AG10803 (cell line): ENCODE results near the gene TMEM117.
"Not testable (repeated sequence)": the region's sequence is repeated elsewhere in the genome, so short reads cannot be mapped to it uniquely, and the experiment has no call there.

Source experiments
- DNase-seq: peaks from one replicate; pipeline ENCODE4 v3.0.0; 2010; ENCODE audit warnings: low read depth
- H3K4me3 ChIP-seq: 2 replicates; pipeline ENCODE4 v1.5.1; 2011; ENCODE audit warnings: mild to moderate bottlenecking, low read length, control low read depth
- TF ChIP-seq, protein P1 (sequence below): conservative IDR thresholded peaks from 2 replicates; pipeline ENCODE4 v1.5.1; 2011; ENCODE audit warnings: mild to moderate bottlenecking, low read length, control low read depth, inconsistent platforms

The TMEM117 gene

GRCh38 chr12:44021471-44021971 is 185.6 kb downstream of the TMEM117 start:
- DNase-seq, result no peak
- TF ChIP-seq, protein P1, sequence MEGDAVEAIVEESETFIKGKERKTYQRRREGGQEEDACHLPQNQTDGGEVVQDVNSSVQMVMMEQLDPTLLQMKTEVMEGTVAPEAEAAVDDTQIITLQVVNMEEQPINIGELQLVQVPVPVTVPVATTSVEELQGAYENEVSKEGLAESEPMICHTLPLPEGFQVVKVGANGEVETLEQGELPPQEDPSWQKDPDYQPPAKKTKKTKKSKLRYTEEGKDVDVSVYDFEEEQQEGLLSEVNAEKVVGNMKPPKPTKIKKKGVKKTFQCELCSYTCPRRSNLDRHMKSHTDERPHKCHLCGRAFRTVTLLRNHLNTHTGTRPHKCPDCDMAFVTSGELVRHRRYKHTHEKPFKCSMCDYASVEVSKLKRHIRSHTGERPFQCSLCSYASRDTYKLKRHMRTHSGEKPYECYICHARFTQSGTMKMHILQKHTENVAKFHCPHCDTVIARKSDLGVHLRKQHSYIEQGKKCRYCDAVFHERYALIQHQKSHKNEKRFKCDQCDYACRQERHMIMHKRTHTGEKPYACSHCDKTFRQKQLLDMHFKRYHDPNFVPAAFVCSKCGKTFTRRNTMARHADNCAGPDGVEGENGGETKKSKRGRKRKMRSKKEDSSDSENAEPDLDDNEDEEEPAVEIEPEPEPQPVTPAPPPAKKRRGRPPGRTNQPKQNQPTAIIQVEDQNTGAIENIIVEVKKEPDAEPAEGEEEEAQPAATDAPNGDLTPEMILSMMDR, result no peak
- H3K4me3 ChIP-seq, result no peak overlapping the region

- no peak for DNase-seq
- TF ChIP-seq, protein P1, result no peak
- no peak overlapping the region for H3K4me3 ChIP-seq
Measured at GRCh38 chr12:44025499-44025898, 189.6 kb downstream of the TMEM117 start.

GRCh38 chr12:44026046-44026445 is 190.2 kb downstream of the TMEM117 start:
- TF ChIP-seq, protein P1, result no peak
- no peak for DNase-seq
- no peak overlapping the region for H3K4me3 ChIP-seq

DNA sequence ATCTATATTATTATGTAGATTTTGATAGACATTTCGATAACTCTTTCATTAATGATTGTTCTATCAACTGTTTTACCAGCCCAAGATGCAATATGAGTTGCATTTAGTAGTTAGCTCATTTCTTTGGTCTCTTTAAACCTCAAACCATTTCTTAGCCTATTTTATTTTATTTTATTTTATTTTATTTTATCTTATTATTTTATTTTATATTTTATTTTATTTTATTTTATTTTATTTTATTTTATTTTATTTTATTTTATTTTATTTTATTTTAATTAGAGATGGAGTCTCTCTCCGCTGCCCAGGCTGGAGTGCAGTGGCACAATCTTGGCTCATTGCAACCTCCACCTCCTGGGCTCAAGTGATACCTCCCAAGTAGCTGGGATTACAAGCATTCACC is 191.0 kb downstream of the TMEM117 start:
- not testable (repeated sequence) for H3K4me3 ChIP-seq, DNase-seq

- TF ChIP-seq, protein P1, result no peak
- DNase-seq, result no peak
- H3K4me3 ChIP-seq, result no peak overlapping the region
Measured at GRCh38 chr12:44029194-44029593, 193.3 kb downstream of the TMEM117 start.

GRCh38 chr12:44031472-44032185 is 195.7 kb downstream of the TMEM117 start:
- H3K4me3 ChIP-seq, result no peak overlapping the region
- TF ChIP-seq, protein P1, result no peak
- no peak for DNase-seq

- DNase-seq, result no peak
- TF ChIP-seq, protein P1, result no peak
- H3K4me3 ChIP-seq, result no peak overlapping the region
Measured at GRCh38 chr12:44034906-44035305, 199.0 kb downstream of the TMEM117 start.
